NOMO-1 (cell line): ENCODE results near the gene PLIN4.

Experiments
- DNase-seq, 2 experiments: peaks; one replicate each; lab custom pipeline; 2025; ENCODE audit not compliant: unreplicated experiment in 2 of 2; lab: John Stamatoyannopoulos, UW

The PLIN4 gene, protein sequence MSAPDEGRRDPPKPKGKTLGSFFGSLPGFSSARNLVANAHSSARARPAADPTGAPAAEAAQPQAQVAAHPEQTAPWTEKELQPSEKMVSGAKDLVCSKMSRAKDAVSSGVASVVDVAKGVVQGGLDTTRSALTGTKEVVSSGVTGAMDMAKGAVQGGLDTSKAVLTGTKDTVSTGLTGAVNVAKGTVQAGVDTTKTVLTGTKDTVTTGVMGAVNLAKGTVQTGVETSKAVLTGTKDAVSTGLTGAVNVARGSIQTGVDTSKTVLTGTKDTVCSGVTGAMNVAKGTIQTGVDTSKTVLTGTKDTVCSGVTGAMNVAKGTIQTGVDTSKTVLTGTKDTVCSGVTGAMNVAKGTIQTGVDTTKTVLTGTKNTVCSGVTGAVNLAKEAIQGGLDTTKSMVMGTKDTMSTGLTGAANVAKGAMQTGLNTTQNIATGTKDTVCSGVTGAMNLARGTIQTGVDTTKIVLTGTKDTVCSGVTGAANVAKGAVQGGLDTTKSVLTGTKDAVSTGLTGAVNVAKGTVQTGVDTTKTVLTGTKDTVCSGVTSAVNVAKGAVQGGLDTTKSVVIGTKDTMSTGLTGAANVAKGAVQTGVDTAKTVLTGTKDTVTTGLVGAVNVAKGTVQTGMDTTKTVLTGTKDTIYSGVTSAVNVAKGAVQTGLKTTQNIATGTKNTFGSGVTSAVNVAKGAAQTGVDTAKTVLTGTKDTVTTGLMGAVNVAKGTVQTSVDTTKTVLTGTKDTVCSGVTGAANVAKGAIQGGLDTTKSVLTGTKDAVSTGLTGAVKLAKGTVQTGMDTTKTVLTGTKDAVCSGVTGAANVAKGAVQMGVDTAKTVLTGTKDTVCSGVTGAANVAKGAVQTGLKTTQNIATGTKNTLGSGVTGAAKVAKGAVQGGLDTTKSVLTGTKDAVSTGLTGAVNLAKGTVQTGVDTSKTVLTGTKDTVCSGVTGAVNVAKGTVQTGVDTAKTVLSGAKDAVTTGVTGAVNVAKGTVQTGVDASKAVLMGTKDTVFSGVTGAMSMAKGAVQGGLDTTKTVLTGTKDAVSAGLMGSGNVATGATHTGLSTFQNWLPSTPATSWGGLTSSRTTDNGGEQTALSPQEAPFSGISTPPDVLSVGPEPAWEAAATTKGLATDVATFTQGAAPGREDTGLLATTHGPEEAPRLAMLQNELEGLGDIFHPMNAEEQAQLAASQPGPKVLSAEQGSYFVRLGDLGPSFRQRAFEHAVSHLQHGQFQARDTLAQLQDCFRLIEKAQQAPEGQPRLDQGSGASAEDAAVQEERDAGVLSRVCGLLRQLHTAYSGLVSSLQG (N-terminal part only)

DNA sequence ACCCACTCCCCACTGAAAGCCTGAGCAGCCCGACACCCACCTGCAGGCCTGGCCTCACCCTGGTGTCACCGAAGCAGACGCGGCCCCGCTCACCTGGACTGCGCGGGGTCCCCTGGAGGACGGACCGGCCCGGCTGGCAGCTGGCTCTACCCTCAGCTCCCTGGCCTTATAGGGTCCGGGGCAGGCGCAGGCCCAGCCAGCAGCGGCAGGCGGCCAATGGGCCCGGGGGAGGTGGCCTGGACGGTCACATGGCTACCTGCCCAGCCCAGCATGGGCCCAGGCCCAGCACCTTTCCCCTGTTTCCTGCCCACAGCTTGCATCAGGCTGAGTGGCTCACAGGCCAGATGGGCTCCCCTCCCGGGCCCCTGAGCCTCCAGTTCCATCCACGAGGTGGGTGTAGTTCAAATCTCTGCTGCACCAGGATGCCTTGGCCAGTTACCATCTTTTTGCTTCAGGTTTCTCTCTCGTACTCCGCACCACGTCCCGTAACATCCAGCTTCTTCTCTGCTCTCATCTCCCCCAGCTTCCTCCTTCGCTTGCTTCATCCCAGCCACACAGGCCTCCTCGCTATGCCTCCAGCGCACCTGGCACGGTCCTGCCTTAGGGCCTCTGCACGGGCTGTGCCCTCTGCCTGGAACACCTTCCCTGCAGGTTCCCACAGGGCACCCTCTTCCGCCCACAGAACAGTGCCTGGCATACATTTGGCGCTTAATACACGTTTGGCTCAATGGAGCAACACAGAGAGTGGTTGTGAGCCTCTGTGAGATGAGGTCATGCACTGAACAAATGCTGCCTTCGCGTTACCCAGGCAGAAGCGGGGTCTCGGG lies at the start of gene PLIN4:
Gene PLIN4 (minus strand): TSS at position 142 of the 827 bp plus-strand sequence. CDS start 214 bp downstream, outside the sequence.
- no peak for DNase-seq

- no peak for DNase-seq
Observed at GRCh38 chr19:4567584-4568071, 49.3 kb upstream of the PLIN4 start.

DNA sequence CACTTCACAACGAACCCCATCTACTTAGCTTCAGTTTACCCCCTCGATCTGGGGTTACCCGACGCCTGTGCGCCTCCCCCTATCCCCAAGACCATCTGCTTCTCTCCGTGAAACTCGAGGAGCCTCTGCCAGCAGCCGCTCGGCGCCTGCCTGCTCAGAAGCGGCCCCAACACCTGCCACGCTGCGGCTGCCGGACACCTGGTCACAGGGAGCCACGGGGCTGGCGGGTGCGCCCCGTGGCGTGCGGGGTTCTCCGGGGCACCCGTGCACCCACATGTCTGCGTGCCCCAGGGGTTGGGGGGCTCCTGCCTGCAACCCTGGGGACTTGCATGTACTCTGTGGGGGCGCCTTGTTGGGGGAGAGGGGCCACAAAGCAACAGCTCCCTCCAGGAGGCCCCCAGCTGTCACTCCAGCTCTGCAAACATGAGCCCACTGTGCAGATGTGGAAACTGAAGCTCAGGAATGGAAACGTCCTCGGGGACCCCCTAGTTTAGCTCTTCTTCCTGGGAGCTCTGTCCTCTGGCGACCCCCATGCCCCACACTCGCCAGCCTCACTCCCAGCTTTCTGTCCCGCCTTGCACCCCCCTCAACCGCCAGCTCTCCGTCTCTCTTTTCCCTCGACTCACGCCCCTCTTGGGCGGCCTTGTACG lies 48.2 kb upstream of the PLIN4 start:
- DNase-seq, result no peak

DNA sequence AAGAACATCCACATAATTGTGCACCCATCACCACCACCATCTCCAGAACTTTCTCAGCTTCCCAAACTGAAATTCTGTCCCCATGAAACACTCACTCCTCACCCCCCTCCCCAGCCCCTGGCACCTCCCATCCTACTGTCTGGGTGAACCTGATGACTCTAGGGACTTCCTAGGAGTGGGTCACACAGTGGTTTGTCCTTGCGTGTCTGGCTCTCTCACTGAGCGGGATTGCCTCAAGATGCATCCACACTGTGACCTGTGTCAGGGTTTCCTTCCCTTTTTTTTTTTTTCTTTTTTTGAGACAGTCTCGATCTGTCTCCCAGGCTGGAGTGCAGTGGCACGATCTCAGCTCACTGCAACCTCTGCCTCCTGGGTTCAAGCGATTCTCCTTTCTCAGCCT lies 45.3 kb upstream of the PLIN4 start:
- peak in 1 of 2 experiments; percentile 38 for DNase-seq

DNA sequence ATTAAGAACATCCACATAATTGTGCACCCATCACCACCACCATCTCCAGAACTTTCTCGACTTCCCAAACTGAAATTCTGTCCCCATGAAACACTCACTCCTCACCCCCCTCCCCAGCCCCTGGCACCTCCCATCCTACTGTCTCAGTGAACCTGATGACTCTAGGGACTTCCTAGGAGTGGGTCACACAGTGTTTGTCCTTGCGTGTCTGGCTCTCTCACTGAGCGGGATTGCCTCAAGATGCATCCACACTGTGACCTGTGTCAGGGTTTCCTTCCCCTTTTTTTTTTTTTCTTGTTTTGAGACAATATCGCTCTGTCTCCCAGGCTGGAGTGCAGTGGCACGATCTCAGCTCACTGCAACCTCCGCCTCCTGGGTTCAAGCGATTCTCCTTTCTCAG lies 43.8 kb upstream of the PLIN4 start:
- peak in 1 of 2 experiments; percentile 55 for DNase-seq

GRCh38 chr19:4559569-4559968 lies 41.3 kb upstream of the PLIN4 start, which contains the start of gene SEMA6B:
Gene SEMA6B, minus strand, starts transcription at chr19:4559684. Its CDS starts 1,227 bp downstream, at chr19:4558457.
- peak; percentile 27 to 44 for DNase-seq

DNA sequence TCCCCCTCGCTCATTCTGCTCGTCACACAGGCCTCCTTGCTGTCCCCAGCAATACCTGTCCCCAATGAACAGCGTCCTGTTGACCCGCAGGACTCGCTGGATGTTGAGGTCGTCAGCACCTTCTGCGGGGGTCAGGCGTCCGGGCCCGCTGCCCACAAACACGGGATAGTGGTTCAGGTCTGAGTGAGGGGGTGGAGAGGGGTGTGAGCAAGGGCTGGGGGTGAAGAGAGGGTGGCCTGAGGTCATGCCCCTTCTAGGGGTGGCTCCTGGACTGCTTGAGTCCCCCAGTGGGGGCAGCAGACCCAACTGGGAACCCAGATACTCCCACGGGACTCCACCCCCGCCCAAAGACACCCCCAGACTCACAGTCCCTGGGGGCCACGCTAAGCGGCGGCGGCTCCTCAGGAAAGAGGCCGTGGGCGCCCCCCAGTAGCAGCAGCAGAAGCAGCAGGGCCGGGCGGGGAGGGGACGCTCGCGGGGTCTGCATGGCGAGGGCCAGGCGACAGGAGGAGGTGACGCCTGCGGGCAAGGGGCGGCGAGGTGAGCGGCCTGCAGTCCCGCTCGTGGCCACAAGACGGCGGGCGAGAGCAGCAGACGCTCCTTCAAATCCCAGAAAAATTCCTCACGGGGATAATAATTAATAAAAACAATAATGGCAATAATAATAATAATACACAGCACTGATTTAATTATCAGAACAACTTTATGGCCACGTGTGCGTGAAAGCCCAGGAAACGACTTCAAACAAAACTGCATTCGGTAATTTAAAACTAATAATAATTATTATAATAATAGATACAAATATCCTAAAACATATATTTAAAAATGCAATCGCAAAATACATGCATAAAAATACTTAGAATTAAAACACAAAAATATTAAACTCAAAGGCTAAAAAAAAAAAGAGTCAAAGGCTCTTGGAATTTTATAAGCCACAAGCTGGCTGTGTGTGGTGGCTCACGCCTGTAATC lies 40.0 kb upstream of the PLIN4 start:
- DNase-seq, result no peak

GRCh38 chr19:4557144-4557970 lies 39.1 kb upstream of the PLIN4 start:
- DNase-seq, result no peak

- peak; percentile 31 to 65 for DNase-seq
Observed at GRCh38 chr19:4556597-4557127, 38.4 kb upstream of the PLIN4 start.

DNA sequence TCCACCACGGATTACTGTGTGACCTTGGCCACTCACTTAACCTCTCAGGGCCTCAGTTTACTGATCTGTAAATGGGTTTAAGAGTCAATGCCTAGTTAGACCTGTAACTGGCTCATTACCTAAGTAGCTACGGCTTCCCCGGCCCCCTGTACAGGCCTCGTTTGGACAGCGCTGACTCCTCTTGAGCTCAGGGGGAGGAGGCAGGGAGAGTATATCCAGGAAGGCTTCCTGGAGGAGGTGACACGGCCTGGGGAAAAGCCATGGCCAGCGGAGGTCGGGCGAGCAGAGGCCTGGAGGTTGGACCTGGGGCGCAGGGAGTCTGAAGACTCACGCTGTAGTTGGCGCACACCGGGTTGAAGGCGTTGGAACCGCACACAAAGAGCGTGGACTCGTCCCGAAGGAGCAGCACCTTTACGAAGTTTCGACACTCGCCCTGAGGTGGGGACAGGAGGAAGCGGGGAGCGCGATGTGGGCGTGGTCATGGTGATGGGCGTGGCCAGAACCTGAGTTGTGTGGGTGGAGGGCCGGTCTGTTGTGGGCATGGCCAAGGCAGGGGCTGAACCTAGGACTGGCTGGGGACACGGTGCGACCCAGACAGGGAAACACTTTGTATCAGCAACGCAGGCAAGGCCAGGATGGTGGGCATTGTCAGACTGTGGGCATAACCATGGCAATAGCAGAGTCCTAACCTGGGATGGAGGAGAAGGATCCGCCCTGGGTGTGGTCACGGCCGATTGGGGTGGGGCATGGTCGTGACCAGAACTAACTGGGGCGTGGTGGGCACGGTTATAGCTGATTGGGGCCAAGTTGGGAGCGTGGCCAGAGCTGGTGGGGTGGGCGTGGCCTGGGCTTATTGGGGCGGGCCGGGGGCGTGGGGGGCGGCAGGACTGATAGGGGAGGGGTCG lies 37.6 kb upstream of the PLIN4 start:
- peak; percentile 11 to 33 for DNase-seq

GRCh38 chr19:4554717-4555116 lies 36.4 kb upstream of the PLIN4 start:
- no peak for DNase-seq

- no peak for DNase-seq
Observed at GRCh38 chr19:4553775-4554174, 35.5 kb upstream of the PLIN4 start.

DNA sequence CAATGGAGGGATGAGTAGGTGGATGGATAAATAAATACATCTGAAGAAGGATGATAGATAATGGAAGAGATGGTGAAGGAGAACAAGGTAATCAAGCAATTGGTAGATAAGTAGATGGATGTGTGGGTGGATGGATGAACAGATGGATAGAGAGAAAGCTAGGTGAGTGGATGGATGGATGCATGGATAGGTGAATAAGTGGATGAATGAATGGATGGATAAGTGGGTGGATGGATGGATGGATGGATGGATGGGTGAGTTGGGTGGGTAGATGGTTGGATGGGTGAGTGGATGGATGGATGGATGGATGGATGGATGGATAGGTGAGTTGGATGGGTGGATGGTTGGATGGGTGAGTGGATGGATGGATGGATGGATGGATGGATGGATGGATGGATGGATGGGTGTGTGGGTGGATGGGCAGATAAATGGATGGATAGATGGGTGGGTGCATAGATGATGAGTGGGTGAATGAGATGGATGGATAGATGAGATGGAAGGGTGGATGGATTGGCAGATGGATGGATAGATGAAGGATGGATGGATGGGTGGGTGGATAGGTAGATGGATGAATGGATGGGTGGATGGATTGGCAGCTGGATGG lies 34.9 kb upstream of the PLIN4 start:
- no peak for DNase-seq

DNA sequence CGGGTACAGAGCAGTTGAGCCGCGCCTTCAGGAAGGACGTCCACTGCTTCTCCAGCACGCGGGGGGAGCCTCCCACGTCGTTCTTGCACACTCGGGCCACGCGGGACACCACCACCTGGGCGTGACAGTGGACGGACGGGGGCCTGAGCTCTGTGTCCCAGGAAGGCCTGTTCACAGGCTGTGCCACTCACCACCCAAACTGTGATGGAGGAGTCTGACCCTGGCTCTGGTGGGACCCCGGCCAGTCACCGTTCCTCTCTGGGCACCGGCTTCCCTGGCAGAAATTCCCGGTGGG lies 34.2 kb upstream of the PLIN4 start:
- DNase-seq, result no peak

DNA sequence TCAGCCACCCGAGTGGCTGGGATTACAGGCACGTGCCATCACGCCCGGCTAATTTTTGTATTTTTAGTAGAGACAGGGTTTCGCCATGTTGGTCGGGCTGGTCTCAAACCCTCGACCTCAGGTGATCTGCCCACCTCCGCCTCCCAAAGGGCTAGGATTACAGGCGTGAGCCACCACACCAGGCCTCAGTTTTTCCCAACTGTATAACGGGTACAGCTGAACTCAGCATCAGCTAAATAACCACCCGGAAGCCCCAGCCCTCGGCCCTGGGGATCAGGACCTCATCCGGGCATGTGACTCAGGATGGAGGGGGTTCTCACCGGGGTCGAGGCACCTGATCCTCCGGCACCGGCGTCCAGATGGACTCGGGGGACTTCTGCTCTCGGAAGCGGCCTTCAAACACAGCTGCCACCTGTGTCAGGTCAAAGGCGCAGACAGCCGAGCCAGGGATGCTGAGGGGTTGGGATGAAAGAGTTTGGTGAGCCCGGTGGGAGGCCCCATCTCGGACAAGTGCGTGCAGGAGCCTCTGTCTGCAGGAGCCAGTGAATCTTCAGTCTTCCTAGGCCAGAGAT lies 32.3 kb upstream of the PLIN4 start:
- no peak for DNase-seq
